Measurements from ENCODE around the gene CHKB.

- no peak for TF ChIP-seq EZH2 (IDR thresholded peaks at IDR 0.05; ENCODE audit: low read length)
- TF ChIP-seq, protein P1, sequence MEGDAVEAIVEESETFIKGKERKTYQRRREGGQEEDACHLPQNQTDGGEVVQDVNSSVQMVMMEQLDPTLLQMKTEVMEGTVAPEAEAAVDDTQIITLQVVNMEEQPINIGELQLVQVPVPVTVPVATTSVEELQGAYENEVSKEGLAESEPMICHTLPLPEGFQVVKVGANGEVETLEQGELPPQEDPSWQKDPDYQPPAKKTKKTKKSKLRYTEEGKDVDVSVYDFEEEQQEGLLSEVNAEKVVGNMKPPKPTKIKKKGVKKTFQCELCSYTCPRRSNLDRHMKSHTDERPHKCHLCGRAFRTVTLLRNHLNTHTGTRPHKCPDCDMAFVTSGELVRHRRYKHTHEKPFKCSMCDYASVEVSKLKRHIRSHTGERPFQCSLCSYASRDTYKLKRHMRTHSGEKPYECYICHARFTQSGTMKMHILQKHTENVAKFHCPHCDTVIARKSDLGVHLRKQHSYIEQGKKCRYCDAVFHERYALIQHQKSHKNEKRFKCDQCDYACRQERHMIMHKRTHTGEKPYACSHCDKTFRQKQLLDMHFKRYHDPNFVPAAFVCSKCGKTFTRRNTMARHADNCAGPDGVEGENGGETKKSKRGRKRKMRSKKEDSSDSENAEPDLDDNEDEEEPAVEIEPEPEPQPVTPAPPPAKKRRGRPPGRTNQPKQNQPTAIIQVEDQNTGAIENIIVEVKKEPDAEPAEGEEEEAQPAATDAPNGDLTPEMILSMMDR (optimal IDR thresholded peaks at IDR 0.05 in 1 of 3, IDR thresholded peaks at IDR 0.05 in 1 of 3, conservative IDR thresholded peaks at IDR 0.05 in 1 of 3; ENCODE audit: extremely low read depth in 1 of 3, insufficient read depth in 2 of 3, low read length in 3 of 3) = no peak
These were observed 19.7 kb upstream of the CHKB start for GRCh38 chr22:50602338-50602700.
